Measurements from ENCODE around the gene ANO2.

The ANO2 gene

DNA sequence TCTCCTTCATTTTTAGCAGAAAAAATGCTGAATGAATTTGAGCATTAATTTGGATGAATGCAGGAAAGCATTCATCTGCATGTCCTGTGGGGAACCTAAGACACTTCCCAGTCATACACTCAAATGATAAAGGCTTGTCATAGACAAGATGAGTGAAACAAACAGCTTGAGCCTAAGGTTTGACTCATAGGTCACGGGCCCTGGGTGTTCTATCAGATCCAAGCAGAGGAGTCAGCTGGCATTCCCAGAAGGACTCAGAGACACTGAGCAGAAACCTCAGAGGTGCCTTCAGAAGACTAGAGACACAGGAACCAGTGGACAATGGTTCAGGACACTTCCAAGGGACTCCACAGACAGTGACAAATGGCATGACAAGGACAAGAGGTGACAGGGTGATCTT lies 329.3 kb downstream of the ANO2 start:
- H3K4me3 ChIP-seq (ENCODE audit: low read length): no peak overlapping the region
- TF ChIP-seq, protein P1, sequence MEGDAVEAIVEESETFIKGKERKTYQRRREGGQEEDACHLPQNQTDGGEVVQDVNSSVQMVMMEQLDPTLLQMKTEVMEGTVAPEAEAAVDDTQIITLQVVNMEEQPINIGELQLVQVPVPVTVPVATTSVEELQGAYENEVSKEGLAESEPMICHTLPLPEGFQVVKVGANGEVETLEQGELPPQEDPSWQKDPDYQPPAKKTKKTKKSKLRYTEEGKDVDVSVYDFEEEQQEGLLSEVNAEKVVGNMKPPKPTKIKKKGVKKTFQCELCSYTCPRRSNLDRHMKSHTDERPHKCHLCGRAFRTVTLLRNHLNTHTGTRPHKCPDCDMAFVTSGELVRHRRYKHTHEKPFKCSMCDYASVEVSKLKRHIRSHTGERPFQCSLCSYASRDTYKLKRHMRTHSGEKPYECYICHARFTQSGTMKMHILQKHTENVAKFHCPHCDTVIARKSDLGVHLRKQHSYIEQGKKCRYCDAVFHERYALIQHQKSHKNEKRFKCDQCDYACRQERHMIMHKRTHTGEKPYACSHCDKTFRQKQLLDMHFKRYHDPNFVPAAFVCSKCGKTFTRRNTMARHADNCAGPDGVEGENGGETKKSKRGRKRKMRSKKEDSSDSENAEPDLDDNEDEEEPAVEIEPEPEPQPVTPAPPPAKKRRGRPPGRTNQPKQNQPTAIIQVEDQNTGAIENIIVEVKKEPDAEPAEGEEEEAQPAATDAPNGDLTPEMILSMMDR (IDR thresholded peaks at IDR 0.05; ENCODE audit: insufficient read depth, low read depth, low read length, missing control alignments): no peak
- no peak for DNase-seq (ENCODE audit: low read depth)

DNA sequence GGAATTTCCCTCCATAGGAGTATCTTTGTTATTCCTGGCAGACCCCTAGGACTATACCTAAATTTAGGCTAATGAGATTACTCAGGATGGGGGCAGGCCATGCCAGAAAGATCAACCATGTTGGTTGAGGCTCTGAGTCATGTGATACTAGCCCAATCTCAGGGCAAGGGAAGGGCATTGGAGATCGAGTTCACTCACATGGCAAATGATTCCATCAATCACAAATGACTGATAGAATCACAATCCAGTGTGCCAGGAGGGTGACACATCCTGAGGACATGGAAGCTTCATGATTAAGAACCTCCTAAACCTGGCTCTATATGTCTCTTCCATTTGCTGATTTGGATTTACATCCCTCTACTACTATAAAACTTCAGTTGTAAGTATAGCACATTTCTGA lies 330.8 kb downstream of the ANO2 start:
- DNase-seq (ENCODE audit: low read depth): no peak
- no peak overlapping the region for H3K4me3 ChIP-seq (ENCODE audit: low read length)

DNA sequence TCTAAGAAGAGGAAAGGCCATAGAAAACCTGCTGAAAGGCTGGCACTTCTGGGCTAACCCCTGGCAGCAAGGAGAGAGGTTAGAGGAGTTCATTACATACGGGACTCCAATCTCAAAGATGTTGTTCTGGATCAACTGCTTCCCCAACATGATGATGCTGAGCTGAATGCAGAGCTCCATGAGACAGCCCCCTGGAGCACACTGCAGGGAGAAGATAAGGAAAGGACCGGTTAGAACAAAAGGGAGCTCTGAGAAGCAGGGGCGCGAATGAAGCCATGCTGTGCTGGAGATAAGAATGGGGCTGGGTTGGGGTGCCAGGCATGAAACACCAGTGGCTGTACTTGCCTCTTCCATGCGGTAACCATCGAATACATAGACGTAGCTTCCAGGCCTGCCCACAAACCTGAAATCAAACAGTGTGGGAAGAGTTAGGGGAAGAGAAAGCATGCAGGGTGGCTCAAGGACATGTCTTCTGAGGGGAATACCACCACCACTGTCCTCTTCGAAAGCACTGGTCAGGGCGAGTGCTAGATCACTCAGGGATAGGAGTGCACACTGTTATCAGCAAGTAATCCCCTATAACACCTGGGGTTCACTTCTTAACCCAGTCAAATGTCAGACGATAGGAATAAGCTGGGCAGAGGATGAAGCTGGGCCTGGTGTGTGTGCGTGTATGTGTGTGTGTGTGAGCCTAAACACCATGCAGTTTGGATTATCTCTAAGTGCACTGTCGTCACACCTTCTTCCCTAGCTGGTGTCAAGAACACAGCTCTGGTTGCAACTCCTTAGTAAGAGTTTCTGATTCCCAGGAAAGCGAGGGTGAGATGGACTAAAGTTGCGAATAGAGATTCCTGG lies 332.3 kb downstream of the ANO2 start:
- DNase-seq (ENCODE audit: low read depth): no peak
- no peak overlapping the region for H3K4me3 ChIP-seq (ENCODE audit: low read length)
- TF ChIP-seq, protein P1 (IDR thresholded peaks at IDR 0.05; ENCODE audit: insufficient read depth, low read depth, low read length, missing control alignments): no peak

More for the DNA sequence above, 330.8 kb downstream of the ANO2 start:
- TF ChIP-seq, protein P1 (IDR thresholded peaks at IDR 0.05; ENCODE audit: insufficient read depth, low read depth, low read length, missing control alignments): no peak

DNA sequence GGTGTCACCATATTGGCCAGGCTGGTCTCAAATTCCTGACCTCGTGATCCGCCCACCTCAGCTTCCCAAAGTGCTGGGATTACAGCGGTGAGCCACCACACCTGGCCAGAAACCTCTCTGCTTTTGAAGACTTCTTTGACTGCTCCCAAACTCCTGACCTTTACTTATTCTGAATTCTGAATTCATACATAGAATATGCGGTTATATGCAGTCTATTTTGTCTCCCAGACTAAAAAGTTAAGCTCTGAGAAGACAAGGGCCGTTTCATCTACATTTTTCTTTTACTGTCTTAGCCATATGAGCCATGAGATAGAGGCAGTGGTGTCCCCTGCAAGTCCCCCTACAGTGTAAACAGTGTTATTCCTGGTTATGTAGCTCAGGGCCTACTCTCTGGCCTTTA lies 333.9 kb downstream of the ANO2 start:
- no peak for DNase-seq (ENCODE audit: low read depth)
- H3K4me3 ChIP-seq (ENCODE audit: low read length): no peak overlapping the region
- TF ChIP-seq, protein P1 (IDR thresholded peaks at IDR 0.05; ENCODE audit: insufficient read depth, low read depth, low read length, missing control alignments): no peak

DNA sequence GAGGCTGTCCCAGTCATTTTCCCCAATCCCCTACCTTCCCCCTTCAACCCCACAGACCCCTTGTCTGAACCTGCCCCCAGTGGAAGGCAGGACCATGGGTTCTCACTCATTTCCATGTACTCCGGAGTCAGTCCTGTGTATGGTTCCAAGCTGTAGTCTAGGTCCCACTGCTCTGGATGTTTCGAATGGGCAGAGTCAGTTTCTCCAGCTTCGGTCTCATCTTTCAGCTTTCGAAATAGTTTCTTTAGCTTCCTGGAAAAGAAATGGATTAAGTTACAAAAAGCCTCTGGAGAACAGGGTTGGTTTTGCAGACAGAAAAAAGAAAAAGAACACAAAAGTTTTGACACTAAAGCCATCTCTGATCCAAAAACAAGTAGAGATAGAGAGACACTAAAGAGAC lies 345.7 kb downstream of the ANO2 start:
- no peak for DNase-seq (ENCODE audit: low read depth)
- TF ChIP-seq, protein P1 (IDR thresholded peaks at IDR 0.05; ENCODE audit: insufficient read depth, low read depth, low read length, missing control alignments): no peak
- no peak overlapping the region for H3K4me3 ChIP-seq (ENCODE audit: low read length)

DNA sequence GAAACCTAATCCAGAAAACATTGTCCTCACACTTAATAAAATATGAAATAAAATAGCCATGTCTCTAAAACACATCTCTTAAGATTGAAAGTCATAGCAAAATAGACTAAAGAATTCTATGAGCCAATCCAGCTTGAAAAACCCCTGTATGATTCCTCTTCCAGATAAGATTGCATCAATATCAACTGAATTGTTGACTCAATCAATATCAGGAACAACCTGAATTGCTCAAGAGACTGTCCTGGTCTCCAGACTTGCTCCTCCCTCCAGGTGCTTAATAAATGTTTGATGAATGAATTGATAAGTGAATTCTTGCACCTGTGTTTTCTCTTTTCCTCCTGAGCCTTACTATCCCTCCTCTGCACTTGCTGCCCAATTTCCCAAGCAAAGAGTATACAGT lies 351.1 kb downstream of the ANO2 start:
- H3K4me3 ChIP-seq (ENCODE audit: low read length): no peak overlapping the region
- TF ChIP-seq, protein P1 (IDR thresholded peaks at IDR 0.05; ENCODE audit: insufficient read depth, low read depth, low read length, missing control alignments): no peak
- no peak for DNase-seq (ENCODE audit: low read depth)

DNA sequence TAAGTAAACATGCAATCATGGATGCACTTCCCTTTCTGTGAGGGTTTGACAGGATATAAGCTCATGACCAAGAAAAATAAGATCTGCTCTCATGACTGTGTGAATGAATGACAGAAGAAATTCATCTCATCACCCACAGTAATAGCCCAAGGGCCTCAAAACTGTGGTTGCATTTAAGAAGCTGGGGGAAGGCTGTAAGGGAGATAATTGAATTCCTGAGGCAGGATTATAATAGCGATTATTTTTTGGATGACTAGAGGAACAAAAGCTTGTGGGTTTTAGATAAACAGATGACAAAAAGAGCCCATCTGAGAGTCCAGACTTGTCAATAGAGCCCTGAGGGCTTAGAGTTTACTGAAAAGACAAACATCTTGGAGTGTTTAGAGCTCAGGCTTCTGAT lies 352.0 kb downstream of the ANO2 start:
- TF ChIP-seq, protein P1 (IDR thresholded peaks at IDR 0.05; ENCODE audit: insufficient read depth, low read depth, low read length, missing control alignments): no peak
- H3K4me3 ChIP-seq (ENCODE audit: low read length): no peak overlapping the region
- no peak for DNase-seq (ENCODE audit: low read depth)

Data from epithelial cell of esophagus (primary cell).